Measurements from ENCODE around the gene PRKG2. TPM values are rescaled to one million over a fixed set of nuclear protein-coding genes. Genes with fewer than 3 reads are reported as not detected.

PRKG2 gene
- total and polyA plus RNA-seq, 12 donors: 0.16 to 0.55 (median 0.20) TPM; not detected in 6

DNA sequence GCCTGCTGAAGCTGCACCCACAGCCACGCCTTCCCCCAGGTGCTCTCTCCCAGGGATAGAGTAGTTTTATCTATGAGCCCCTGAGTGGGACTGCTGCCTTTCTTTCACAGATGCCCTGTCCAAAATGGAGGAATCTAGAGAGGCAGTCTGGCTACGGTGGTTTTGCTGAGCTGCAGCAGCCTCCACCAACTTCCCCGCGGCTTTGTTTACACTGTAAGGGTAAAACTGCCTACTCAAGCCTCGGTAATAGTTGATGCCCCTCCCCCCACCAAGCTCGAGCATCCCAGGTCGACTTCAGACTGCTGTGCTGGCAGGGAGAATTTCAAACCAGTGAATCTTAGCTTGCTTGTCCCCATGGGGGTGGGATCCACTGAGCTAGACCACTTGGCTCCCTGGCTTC lies 84.5 kb downstream of the PRKG2 start:
- no peaks in the 10 kb centered on the region for H3K36me3 ChIP-seq (replicated peaks in 1 of 2)
- no peaks in the 10 kb centered on the region for H3K9me3 ChIP-seq (replicated peaks in 1 of 3)
- WGBS, 4 donors: 57 to 74% (median 70%) methylated on average over 6 to 7 of the region's 7 CpGs
- H3K4me1 ChIP-seq (replicated peaks in 1 of 2): no peaks in the 10 kb centered on the region
- DNase-seq: no peak
- TF ChIP-seq POLR2A (IDR thresholded peaks at IDR 0.05): no peak
- TF ChIP-seq, protein P1, sequence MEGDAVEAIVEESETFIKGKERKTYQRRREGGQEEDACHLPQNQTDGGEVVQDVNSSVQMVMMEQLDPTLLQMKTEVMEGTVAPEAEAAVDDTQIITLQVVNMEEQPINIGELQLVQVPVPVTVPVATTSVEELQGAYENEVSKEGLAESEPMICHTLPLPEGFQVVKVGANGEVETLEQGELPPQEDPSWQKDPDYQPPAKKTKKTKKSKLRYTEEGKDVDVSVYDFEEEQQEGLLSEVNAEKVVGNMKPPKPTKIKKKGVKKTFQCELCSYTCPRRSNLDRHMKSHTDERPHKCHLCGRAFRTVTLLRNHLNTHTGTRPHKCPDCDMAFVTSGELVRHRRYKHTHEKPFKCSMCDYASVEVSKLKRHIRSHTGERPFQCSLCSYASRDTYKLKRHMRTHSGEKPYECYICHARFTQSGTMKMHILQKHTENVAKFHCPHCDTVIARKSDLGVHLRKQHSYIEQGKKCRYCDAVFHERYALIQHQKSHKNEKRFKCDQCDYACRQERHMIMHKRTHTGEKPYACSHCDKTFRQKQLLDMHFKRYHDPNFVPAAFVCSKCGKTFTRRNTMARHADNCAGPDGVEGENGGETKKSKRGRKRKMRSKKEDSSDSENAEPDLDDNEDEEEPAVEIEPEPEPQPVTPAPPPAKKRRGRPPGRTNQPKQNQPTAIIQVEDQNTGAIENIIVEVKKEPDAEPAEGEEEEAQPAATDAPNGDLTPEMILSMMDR (IDR thresholded peaks at IDR 0.05): no peak
- H3K27me3 ChIP-seq: no peaks in the 10 kb centered on the region
- no peak overlapping the region for H3K4me3 ChIP-seq
- H3K27ac ChIP-seq: no peak overlapping the region
- intact Hi-C loops (cut with DNase I): no loop called here

DNA sequence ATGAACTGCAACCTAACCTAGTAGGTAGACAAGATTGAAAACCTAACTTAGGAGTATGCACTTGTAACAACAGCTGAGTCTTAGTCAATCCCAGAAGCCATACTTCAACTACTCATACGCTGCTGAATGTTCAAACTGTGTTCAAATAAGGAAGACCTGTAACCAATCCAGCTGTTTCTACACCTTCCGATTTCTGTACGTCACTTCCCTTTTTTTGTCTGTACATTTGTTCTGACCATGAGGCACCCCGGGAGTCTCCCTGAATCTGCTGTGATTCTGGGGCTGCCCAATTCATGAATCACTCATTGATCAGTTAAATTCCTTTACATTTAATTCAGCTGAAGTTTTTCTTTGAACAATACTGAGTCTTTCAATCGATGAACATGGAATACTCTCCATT lies 95.0 kb downstream of the PRKG2 start:
- WGBS, 4 donors: 75 to 87% (median 80%) methylated on average over 5 of the region's 5 CpGs
- no peak for DNase-seq
- H3K4me3 ChIP-seq: no peak overlapping the region
- TF ChIP-seq, protein P1 (IDR thresholded peaks at IDR 0.05): no peak
- no peak for TF ChIP-seq POLR2A (IDR thresholded peaks at IDR 0.05)
- H3K9me3 ChIP-seq (replicated peaks in 1 of 3): no peaks in the 10 kb centered on the region
- intact Hi-C loops (cut with DNase I): no loop called here
- H3K27ac ChIP-seq: no peak overlapping the region
- H3K36me3 ChIP-seq (replicated peaks in 1 of 2): no peaks in the 10 kb centered on the region
- H3K27me3 ChIP-seq: no peaks in the 10 kb centered on the region
- H3K4me1 ChIP-seq (replicated peaks in 1 of 2): no peaks in the 10 kb centered on the region

DNA sequence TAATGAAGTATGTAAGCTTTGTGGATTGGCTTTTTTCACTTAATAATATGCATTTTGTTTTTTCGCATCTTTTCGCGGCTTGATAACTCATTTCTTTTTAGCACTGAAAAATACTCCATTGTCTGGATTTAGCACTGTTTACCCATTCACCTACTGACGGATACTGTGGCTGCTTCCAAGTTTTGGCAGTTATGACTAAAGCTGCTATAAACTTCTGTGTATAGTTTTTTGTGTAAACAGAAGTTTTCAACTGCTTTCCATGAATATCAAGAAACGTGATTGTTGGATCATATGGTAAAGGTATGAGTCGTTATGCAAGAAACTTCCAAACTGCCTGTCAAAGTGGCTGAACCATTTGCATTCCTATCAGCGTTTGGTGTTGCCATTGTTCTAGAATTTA lies 96.9 kb downstream of the PRKG2 start:
- WGBS, 4 donors: 72 to 80% (median 78%) methylated on average over 7 of the region's 7 CpGs
- intact Hi-C loops (cut with DNase I): no loop called here

DNA sequence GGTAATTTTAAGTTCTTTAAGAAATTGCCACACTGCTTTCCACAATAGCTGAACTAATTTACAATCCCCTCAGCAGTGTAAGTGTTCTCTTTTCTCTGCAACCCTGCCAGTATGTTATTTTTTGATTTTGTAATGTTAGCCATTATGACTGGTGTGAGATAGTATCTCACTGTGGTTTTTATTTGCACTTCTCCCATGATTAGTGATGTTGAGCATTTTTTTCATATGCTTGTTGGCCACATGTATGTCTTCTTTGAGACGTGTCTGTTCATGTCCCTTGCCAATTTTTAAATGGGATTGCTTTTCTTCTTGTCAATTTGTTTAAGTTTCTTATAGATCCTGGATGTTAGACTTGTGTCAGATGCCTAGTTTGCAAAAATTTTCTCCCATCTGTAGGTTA lies 98.5 kb downstream of the PRKG2 start:
- no peak for TF ChIP-seq POLR2A (IDR thresholded peaks at IDR 0.05)
- TF ChIP-seq, protein P1 (IDR thresholded peaks at IDR 0.05): no peak
- WGBS, 4 donors: 50 to 56% (median 53%) methylated on average over 1 of the region's 1 CpG

More for the DNA sequence above, 96.9 kb downstream of the PRKG2 start:
- no peak overlapping the region for H3K4me3 ChIP-seq
- TF ChIP-seq, protein P1 (IDR thresholded peaks at IDR 0.05): no peak
- no peak for TF ChIP-seq POLR2A (IDR thresholded peaks at IDR 0.05)
- DNase-seq: no peak
- H3K27me3 ChIP-seq: no peaks in the 10 kb centered on the region
- H3K36me3 ChIP-seq (replicated peaks in 1 of 2): no peaks in the 10 kb centered on the region
- no peak overlapping the region for H3K27ac ChIP-seq
- no peaks in the 10 kb centered on the region for H3K4me1 ChIP-seq (replicated peaks in 1 of 2)
- H3K9me3 ChIP-seq (replicated peaks in 1 of 3): no peaks in the 10 kb centered on the region

More for the DNA sequence above, 98.5 kb downstream of the PRKG2 start:
- H3K27me3 ChIP-seq: no peaks in the 10 kb centered on the region
- H3K27ac ChIP-seq: no peak overlapping the region
- no peaks in the 10 kb centered on the region for H3K36me3 ChIP-seq (replicated peaks in 1 of 2)
- H3K9me3 ChIP-seq (replicated peaks in 1 of 3): no peaks in the 10 kb centered on the region
- DNase-seq: no peak
- no peak overlapping the region for H3K4me3 ChIP-seq
- intact Hi-C loops (cut with DNase I): no loop called here
- no peaks in the 10 kb centered on the region for H3K4me1 ChIP-seq (replicated peaks in 1 of 2)
